SK-N-SH (cell line): ENCODE data around the gene RHBDF2.

Experiments used
- ELF1 ChIP-seq: IDR thresholded peaks from 2 replicates; pipeline ENCODE4 v1.4.0; 2012
- EZH2phosphoT487 ChIP-seq: fragments of 200-600 bp; sonication (generic); IDR thresholded peaks from 2 replicates; pipeline ENCODE4 v1.6.1; 2017; ENCODE audit warnings: low read depth, mixed run types, mild to moderate bottlenecking, antibody characterized with exemption, moderate library complexity, borderline replicate concordance
- FOXJ3 ChIP-seq: sonication (generic); formaldehyde crosslinking; IDR thresholded peaks from 2 replicates; pipeline ENCODE4 v1.5.1; 2020; ENCODE audit warnings: mild to moderate bottlenecking, missing genetic modification reagents
- MXI1 ChIP-seq: IDR thresholded peaks from 2 replicates; pipeline ENCODE4 v1.6.1; 2012; ENCODE audit warnings: mild to moderate bottlenecking, low read depth, low read length, improper control_type of control experiment
- POLR2AphosphoS5 ChIP-seq: IDR thresholded peaks from 2 replicates; pipeline ENCODE4 v1.6.1; 2012; ENCODE audit warnings: low read depth, low read length
- RFX5 ChIP-seq: IDR thresholded peaks from 2 replicates; pipeline ENCODE4 v1.6.1; 2012; ENCODE audit warnings: mild to moderate bottlenecking, improper control_type of control experiment, low read length
- RXRA ChIP-seq: IDR thresholded peaks from 2 replicates; pipeline ENCODE4 v1.4.0; 2012; ENCODE audit warnings: low read depth, mild to moderate bottlenecking, borderline replicate concordance
- TCF12 ChIP-seq: IDR thresholded peaks from 2 replicates; pipeline ENCODE4 v1.4.0; 2012
- TF ChIP-seq, protein P1 (sequence below): fragments of 150-350 bp; IDR thresholded peaks from 2 replicates; pipeline ENCODE4 v1.6.1; 2017; ENCODE audit warnings: antibody characterized with exemption, low read length, low read depth, borderline replicate concordance
- TF ChIP-seq, protein P2 (sequence below): fragments of 200-600 bp; sonication (generic); IDR thresholded peaks from 2 replicates; pipeline ENCODE4 v1.6.1; 2017; ENCODE audit warnings: antibody characterized with exemption, mild to moderate bottlenecking, moderate library complexity
- TF ChIP-seq, protein P3 (sequence below): IDR thresholded peaks from 2 replicates; pipeline ENCODE4; 2012

DNA sequence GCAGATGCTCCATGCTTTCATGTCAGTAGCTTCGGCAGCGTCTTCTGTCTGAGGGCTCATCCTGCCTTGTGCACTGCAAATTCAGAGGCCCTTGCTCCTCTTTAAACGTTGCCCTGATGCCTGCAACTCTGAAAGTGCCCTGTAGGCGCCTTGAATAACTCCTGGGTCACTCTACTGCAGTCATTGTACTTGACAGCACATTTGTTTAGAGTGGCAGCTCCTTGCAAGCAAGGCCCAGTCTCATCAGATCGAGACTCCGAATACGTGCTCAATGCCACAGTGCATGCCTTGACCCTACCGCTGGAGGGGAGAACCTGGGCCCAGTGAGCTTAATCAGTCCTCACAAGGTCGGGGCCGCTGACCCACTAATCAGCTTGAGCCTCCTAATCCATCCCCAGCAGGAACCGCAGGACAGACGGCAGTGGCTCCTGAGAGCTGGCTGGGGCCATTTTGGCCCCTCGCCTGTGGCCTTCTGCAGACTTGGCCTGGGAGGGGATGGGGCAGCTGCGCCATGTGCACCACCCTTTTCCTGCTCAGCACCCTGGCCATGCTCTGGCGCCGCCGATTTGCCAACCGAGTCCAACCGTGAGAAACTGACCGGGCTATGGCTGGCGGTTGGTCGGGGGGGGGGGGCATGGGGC lies 38.5 kb upstream of the RHBDF2 start, which contains the start of gene PRCD:
- no peak for TF ChIP-seq RFX5
- TF ChIP-seq ELF1: no peak
- TF ChIP-seq, protein P1, sequence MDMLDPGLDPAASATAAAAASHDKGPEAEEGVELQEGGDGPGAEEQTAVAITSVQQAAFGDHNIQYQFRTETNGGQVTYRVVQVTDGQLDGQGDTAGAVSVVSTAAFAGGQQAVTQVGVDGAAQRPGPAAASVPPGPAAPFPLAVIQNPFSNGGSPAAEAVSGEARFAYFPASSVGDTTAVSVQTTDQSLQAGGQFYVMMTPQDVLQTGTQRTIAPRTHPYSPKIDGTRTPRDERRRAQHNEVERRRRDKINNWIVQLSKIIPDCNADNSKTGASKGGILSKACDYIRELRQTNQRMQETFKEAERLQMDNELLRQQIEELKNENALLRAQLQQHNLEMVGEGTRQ: no peak
- TF ChIP-seq, protein P2, sequence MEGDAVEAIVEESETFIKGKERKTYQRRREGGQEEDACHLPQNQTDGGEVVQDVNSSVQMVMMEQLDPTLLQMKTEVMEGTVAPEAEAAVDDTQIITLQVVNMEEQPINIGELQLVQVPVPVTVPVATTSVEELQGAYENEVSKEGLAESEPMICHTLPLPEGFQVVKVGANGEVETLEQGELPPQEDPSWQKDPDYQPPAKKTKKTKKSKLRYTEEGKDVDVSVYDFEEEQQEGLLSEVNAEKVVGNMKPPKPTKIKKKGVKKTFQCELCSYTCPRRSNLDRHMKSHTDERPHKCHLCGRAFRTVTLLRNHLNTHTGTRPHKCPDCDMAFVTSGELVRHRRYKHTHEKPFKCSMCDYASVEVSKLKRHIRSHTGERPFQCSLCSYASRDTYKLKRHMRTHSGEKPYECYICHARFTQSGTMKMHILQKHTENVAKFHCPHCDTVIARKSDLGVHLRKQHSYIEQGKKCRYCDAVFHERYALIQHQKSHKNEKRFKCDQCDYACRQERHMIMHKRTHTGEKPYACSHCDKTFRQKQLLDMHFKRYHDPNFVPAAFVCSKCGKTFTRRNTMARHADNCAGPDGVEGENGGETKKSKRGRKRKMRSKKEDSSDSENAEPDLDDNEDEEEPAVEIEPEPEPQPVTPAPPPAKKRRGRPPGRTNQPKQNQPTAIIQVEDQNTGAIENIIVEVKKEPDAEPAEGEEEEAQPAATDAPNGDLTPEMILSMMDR: no peak; the same call in 1 of the 2 replicates
- no peak for TF ChIP-seq EZH2phosphoT487
- no peak for TF ChIP-seq RXRA
- TF ChIP-seq, protein P3, sequence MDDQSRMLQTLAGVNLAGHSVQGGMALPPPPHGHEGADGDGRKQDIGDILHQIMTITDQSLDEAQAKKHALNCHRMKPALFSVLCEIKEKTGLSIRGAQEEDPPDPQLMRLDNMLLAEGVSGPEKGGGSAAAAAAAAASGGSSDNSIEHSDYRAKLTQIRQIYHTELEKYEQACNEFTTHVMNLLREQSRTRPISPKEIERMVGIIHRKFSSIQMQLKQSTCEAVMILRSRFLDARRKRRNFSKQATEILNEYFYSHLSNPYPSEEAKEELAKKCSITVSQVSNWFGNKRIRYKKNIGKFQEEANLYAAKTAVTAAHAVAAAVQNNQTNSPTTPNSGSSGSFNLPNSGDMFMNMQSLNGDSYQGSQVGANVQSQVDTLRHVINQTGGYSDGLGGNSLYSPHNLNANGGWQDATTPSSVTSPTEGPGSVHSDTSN: no peak
- TF ChIP-seq FOXJ3 (CRISPR knock-in tag): 0 out of 2 replicates have a peak, but pooled peaks have one; percentile 24
- TF ChIP-seq POLR2AphosphoS5: no peak
- no peak for TF ChIP-seq TCF12
- no peak for TF ChIP-seq MXI1
